H1 (cell line): ENCODE measurements around the gene CCDC33. TPM values are rescaled to one million over a fixed set of nuclear protein-coding genes. Genes with fewer than 3 reads are reported as not detected.

ENCODE experiments used
- CTCF ChIA-PET: fragments of 300-600 bp; sonication (Branson Sonifier 250); formaldehyde crosslinking; loops from one replicate; lab custom pipeline; 2021; ENCODE audit not compliant: partially characterized antibody; lab: Charles Lee
- POLR2A ChIA-PET: fragments of 300-600 bp; sonication (Branson Sonifier 250); formaldehyde crosslinking; loops from one replicate; lab custom pipeline; 2021; ENCODE audit warnings: inconsistent platforms; ENCODE audit not compliant: partially characterized antibody; lab: Charles Lee
- DNase-seq, 2 experiments: peaks; one replicate each; pipeline versions ENCODE4 v3.0.0 to v3.0.0-alpha.2; 2010 to 2022; ENCODE audit warnings: low spot score in 2 of 2, low read depth in 1 of 2, mixed read lengths in 1 of 2
- FAIRE-seq: peaks from 2 replicates; lab custom pipeline; 2011; peaks lifted over from hg19 to GRCh38; lab: Jason Lieb, UNC
- H2AFZ ChIP-seq: 2 replicates; pipeline ENCODE4 v1.8.1; 2012; ENCODE audit warnings: low read length, inconsistent platforms
- H2AK5ac ChIP-seq: 2 replicates; pipeline ENCODE4 v1.6.1; 2013; ENCODE audit warnings: low read depth, low read length
- H2BK120ac ChIP-seq: replicated peaks from 2 replicates; pipeline ENCODE3; 2013; ENCODE audit warnings: low read depth, low read length, inconsistent platforms
- H2BK12ac ChIP-seq: 2 replicates; pipeline ENCODE4 v1.6.1; 2013; ENCODE audit warnings: low read depth, low read length
- H2BK15ac ChIP-seq: 2 replicates; pipeline ENCODE4 v1.6.1; 2013; ENCODE audit warnings: low read length
- H2BK20ac ChIP-seq: 2 replicates; pipeline ENCODE4 v1.6.1; 2013; ENCODE audit warnings: low read length
- H2BK5ac ChIP-seq: 2 replicates; pipeline ENCODE4 v1.6.1; 2013; ENCODE audit warnings: low read depth, low read length
- H3K14ac ChIP-seq: 2 replicates; pipeline ENCODE4 v1.6.1; 2013; ENCODE audit warnings: inconsistent platforms; ENCODE audit not compliant: insufficient read length
- H3K18ac ChIP-seq: 2 replicates; pipeline ENCODE4 v1.6.1; 2013; ENCODE audit warnings: low read length; ENCODE audit errors: extremely low read depth
- H3K23ac ChIP-seq: 2 replicates; pipeline ENCODE4 v1.6.1; 2013; ENCODE audit warnings: inconsistent platforms; ENCODE audit not compliant: insufficient read length
- H3K23me2 ChIP-seq: 2 replicates; pipeline ENCODE4 v1.6.1; 2013; ENCODE audit warnings: low read depth, low read length
- H3K27ac ChIP-seq: 2 replicates; pipeline ENCODE4 v1.6.1; 2011; ENCODE audit warnings: low read depth, low read length, inconsistent platforms
- H3K27me3 ChIP-seq, 4 experiments: replicated peaks in 1 of 4; 1 replicate in 1 of 4; 2 replicates in 3 of 4; pipeline versions ENCODE4 v1.6.1 to v1.8.1; 2011 to 2013; ENCODE audit warnings: low read length in 3 of 4, mild to moderate bottlenecking in 3 of 4, inconsistent platforms in 2 of 4, mixed read lengths in 2 of 4, moderate library complexity in 1 of 4; ENCODE audit not compliant: control insufficient read depth in 3 of 4, insufficient read depth in 3 of 4; ENCODE audit errors: extremely low read depth in 1 of 4
- H3K36me3 ChIP-seq, 4 experiments: 2 replicates each; pipeline versions ENCODE4 v1.6.1 to v1.8.1; 2011 to 2013; ENCODE audit warnings: mild to moderate bottlenecking in 4 of 4, low read length in 3 of 4, moderate library complexity in 2 of 4, control low read depth in 1 of 4, inconsistent platforms in 1 of 4; ENCODE audit not compliant: insufficient read depth in 4 of 4, control insufficient read depth in 2 of 4
- H3K4ac ChIP-seq: replicated peaks from 2 replicates; pipeline ENCODE3; 2013; ENCODE audit warnings: low read length, low read depth, mixed read lengths, inconsistent platforms; ENCODE audit not compliant: insufficient read length
- H3K4me1 ChIP-seq, 4 experiments: replicated peaks in 1 of 4; 1 replicate in 1 of 4; 2 replicates in 3 of 4; pipeline versions ENCODE4 v1.6.1 to v1.8.1; 2011 to 2013; ENCODE audit warnings: low read length in 3 of 4, inconsistent platforms in 2 of 4, mixed read lengths in 1 of 4; ENCODE audit not compliant: insufficient read depth in 4 of 4, control insufficient read depth in 3 of 4
- H3K4me2 ChIP-seq, 2 experiments: 2 replicates each; pipeline versions ENCODE4 v1.6.1 to v1.8.1; 2011 to 2013; ENCODE audit warnings: low read depth in 2 of 2, low read length in 2 of 2, control low read depth in 1 of 2, inconsistent platforms in 1 of 2, mild to moderate bottlenecking in 1 of 2; ENCODE audit not compliant: insufficient read depth in 1 of 2
- H3K4me3 ChIP-seq, 4 experiments: fragments of 200-600, 300-600 bp in 1 of 4; sonication (generic), shearing (Covaris generic), sonication (Bioruptor Twin) in 1 of 4; 2 replicates each; pipeline versions ENCODE4 v1.5.1 to v1.8.1; 2011 to 2016; ENCODE audit warnings: low read length in 4 of 4, low read depth in 3 of 4, control low read depth in 2 of 4, inconsistent platforms in 2 of 4, mild to moderate bottlenecking in 2 of 4, mixed read lengths in 1 of 4, moderate library complexity in 1 of 4; ENCODE audit not compliant: insufficient read depth in 2 of 4; ENCODE audit errors: extremely low read depth in 1 of 4
- H3K56ac ChIP-seq: replicated peaks from 2 replicates; pipeline ENCODE3; 2013; ENCODE audit warnings: low read depth, mild to moderate bottlenecking, mixed read lengths, low read length, inconsistent platforms; ENCODE audit not compliant: insufficient read length
- H3K79me1 ChIP-seq: 2 replicates; pipeline ENCODE4 v1.6.1; 2013; ENCODE audit warnings: low read depth, low read length, control low read depth
- H3K79me2 ChIP-seq, 2 experiments: 2 replicates each; pipeline versions ENCODE4 v1.6.1 to v1.8.1; 2012 to 2013; ENCODE audit warnings: low read length in 2 of 2, mild to moderate bottlenecking in 2 of 2, inconsistent platforms in 1 of 2; ENCODE audit not compliant: insufficient read depth in 2 of 2, control insufficient read depth in 1 of 2
- H3K9ac ChIP-seq, 4 experiments: replicated peaks in 1 of 4; 1 replicate in 1 of 4; 2 replicates in 3 of 4; pipeline versions ENCODE4 v1.6.1 to v1.8.1; 2011 to 2013; ENCODE audit warnings: low read depth in 3 of 4, low read length in 3 of 4, control low read depth in 2 of 4, mild to moderate bottlenecking in 2 of 4, moderate library complexity in 2 of 4, inconsistent platforms in 1 of 4; ENCODE audit errors: extremely low read depth in 1 of 4
- H3K9me3 ChIP-seq, 2 experiments: 2 replicates each; pipeline versions ENCODE4 v1.6.1 to v1.8.1; 2012 to 2013; ENCODE audit warnings: mild to moderate bottlenecking in 2 of 2, moderate library complexity in 2 of 2, control low read depth in 1 of 2, inconsistent platforms in 1 of 2, low read depth in 1 of 2, low read length in 1 of 2, mixed read lengths in 1 of 2; ENCODE audit not compliant: insufficient read depth in 2 of 2
- H4K20me1 ChIP-seq, 2 experiments: replicated peaks in 1 of 2; 2 replicates each; pipeline versions ENCODE3 to v1.8.1; 2011 to 2013; ENCODE audit warnings: inconsistent platforms in 2 of 2, low read length in 2 of 2, mild to moderate bottlenecking in 1 of 2; ENCODE audit not compliant: insufficient read depth in 2 of 2, control insufficient read depth in 1 of 2
- H4K5ac ChIP-seq: 2 replicates; pipeline ENCODE4 v1.6.1; 2013; ENCODE audit warnings: low read length, low read depth, mixed read lengths, inconsistent platforms; ENCODE audit not compliant: insufficient read length
- H4K8ac ChIP-seq: 2 replicates; pipeline ENCODE4 v1.8.0; 2013; ENCODE audit warnings: mild to moderate bottlenecking, moderate library complexity, low read length, inconsistent platforms; ENCODE audit not compliant: insufficient read depth; ENCODE audit errors: extremely low read depth
- H4K91ac ChIP-seq: replicated peaks from 2 replicates; pipeline ENCODE3; 2013; ENCODE audit warnings: low read length, mixed read lengths, inconsistent platforms; ENCODE audit not compliant: insufficient read length
- ASH2L ChIP-seq: fragments of 200-600, 300-600 bp; sonication (generic); IDR thresholded peaks from one replicate; pipeline ENCODE4 v1.7.1; 2017; ENCODE audit warnings: low read length
- BCL11A ChIP-seq, 2 experiments: IDR thresholded peaks; one replicate each; pipeline ENCODE4 v1.6.1; 2011; ENCODE audit warnings: low read depth in 2 of 2, low read length in 2 of 2, mild to moderate bottlenecking in 2 of 2
- EZH2 ChIP-seq: fragments of 200-600 bp; sonication (generic); IDR thresholded peaks from 2 replicates; pipeline ENCODE4 v1.7.1; 2012; ENCODE audit warnings: low read depth, mild to moderate bottlenecking, moderate library complexity, low read length, inconsistent platforms; ENCODE audit not compliant: severe bottlenecking
- HDAC6 ChIP-seq: IDR thresholded peaks from one replicate; pipeline ENCODE4 v1.7.1; 2012; ENCODE audit warnings: low read depth, mild to moderate bottlenecking, inconsistent platforms, low read length, moderate library complexity
- POU5F1 ChIP-seq: IDR thresholded peaks from 2 replicates; pipeline ENCODE4 v1.6.1; 2011; ENCODE audit warnings: low read depth, mild to moderate bottlenecking, low read length, moderate library complexity
- RXRA ChIP-seq: IDR thresholded peaks from 2 replicates; pipeline ENCODE4 v1.6.1; 2011; ENCODE audit warnings: low read depth, mild to moderate bottlenecking, low read length, moderate library complexity; ENCODE audit not compliant: insufficient read depth
- SAP30 ChIP-seq: fragments of 300-600 bp; sonication (generic); IDR thresholded peaks from 2 replicates; pipeline ENCODE4 v1.7.1; 2012; ENCODE audit warnings: low read length, moderate library complexity, mild to moderate bottlenecking, inconsistent platforms; ENCODE audit not compliant: insufficient read depth, insufficient replicate concordance
- SP4 ChIP-seq: IDR thresholded peaks from 2 replicates; pipeline ENCODE4 v1.6.1; 2012; ENCODE audit warnings: low read length, inconsistent platforms
- SUZ12 ChIP-seq: fragments of 200-600 bp; sonication (generic); IDR thresholded peaks from 2 replicates; pipeline ENCODE4 v1.6.1; 2012; ENCODE audit warnings: mild to moderate bottlenecking, inconsistent platforms, low read length, moderate library complexity, mixed read lengths
- TAF1 ChIP-seq: IDR thresholded peaks from 2 replicates; pipeline ENCODE4 v1.6.1; 2011; ENCODE audit warnings: mild to moderate bottlenecking, low read depth, low read length
- TCF12 ChIP-seq: IDR thresholded peaks from 2 replicates; pipeline ENCODE4 v1.6.1; 2011; ENCODE audit warnings: low read depth, mild to moderate bottlenecking, low read length
- WGBS, 2 experiments: shearing (Covaris generic) in 1 of 2; methylation state at CpG; one replicate each; pipeline versions ENCODE4 v1.1.6 to v1.1.7; 2013 to 2015; ENCODE audit warnings: low lambda C conversion rate in 2 of 2, mixed read lengths in 2 of 2, inconsistent platforms in 1 of 2, low coverage in 1 of 2, missing lambda C conversion rate in 1 of 2; ENCODE audit not compliant: insufficient replicate concordance in 2 of 2, insufficient coverage in 1 of 2, insufficient read length in 1 of 2; ENCODE audit errors: extremely low coverage in 1 of 2, missing lambda C conversion rate in 1 of 2; 5-methylcytosine and 5-hydroxymethylcytosine counted together
- polyA plus RNA-seq, 7 experiments: library from polyadenylated mRNA; depleted of rRNA in 3 of 7; stranded (reverse) in 5 of 7; unstranded in 2 of 7; fragments of >200 nt in 5 of 7; fragments of 200-250 nt in 2 of 7; gene quantifications; 1 replicate in 5 of 7; 2 replicates in 1 of 7; 4 replicates in 1 of 7; pipeline versions ENCODE4 v1.2.1 to v1.2.3, GENCODE V29; 2011 to 2013; ENCODE audit warnings: missing spikeins in 2 of 7, mixed read lengths in 2 of 7
- total RNA-seq: library from RNA; stranded (reverse); fragmentation: NEBNext Ultra II Directional; extraction: Animal tissue kit (Norgen Biotek cat#: 25700); gene quantifications from 2 replicates; pipeline ENCODE4 v1.2.1, GENCODE V29; 2021
- TF ChIP-seq, protein P1 (sequence below), 3 experiments: IDR thresholded peaks; 1 replicate in 2 of 3; 2 replicates in 1 of 3; pipeline versions ENCODE4 v1.5.1 to v1.6.1; 2011; ENCODE audit warnings: low read length in 3 of 3, mild to moderate bottlenecking in 3 of 3, inconsistent platforms in 2 of 3, low read depth in 1 of 3, moderate library complexity in 1 of 3; ENCODE audit not compliant: insufficient read depth in 1 of 3; ENCODE audit errors: control extremely low read depth in 1 of 3

CCDC33 gene
- total and polyA plus RNA-seq, 2 of the 8 experiments (the other 6 are each of a cell fraction or from before 2014, with no cell fraction given), result 2.0 to 2.7 TPM

DNA sequence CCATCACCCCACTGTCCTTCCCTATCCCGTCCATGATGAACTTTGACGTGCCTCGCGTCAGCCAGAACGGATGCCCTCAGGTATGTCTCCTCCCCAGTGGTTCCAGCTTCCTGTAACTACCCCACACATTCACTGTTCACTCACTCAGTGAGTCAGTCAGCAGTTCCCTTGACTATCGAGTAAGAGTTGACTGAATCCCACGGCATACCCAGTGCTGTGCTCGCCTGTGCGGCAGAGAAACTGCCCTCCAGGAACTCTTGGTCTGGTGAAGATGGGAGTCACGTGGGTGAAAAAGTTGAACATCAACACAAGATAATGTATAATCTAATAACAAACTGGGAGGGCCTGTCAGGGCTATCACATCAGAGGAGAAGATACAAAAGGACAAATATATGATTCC is 36.7 kb downstream of the CCDC33 start:
- Histone ChIP-seq H3K56ac (no peak overlapping the region), H2BK12ac (no peak overlapping the region), H2BK5ac (no peak overlapping the region), H4K91ac (no peak overlapping the region), H3K14ac (no peak overlapping the region), H4K5ac (no peak overlapping the region), H2AFZ (no peak overlapping the region), H2AK5ac (no peak overlapping the region; the same call in 1 of the 2 replicates), H2BK120ac (no peak overlapping the region), H3K79me2 (no peaks in the 10 kb centered on the region), H3K18ac (no peak overlapping the region), H3K27me3 (peaks cover 0 to 6% (median 0%) of the 10 kb centered on the region in 4 experiments; a peak in 1 of 7 replicates), H3K4me1 (0 out of 7 replicates have a peak, but pooled peaks cover 0 to 3% (median 0%) of the 10 kb centered on the region in 4 experiments), H3K23me2 (no peaks in the 10 kb centered on the region; the same call in 1 of the 2 replicates), H3K9me3 (no peaks in the 10 kb centered on the region), H3K4me2 (no peak overlapping the region), H4K20me1 (no peaks in the 10 kb centered on the region), H3K36me3 (no peaks in the 10 kb centered on the region), H2BK15ac (0 out of 2 replicates have a peak overlapping the region, but pooled peaks have one; percentile 33), H3K9ac (no peak overlapping the region), H3K79me1 (no peaks in the 10 kb centered on the region), H3K23ac (no peak overlapping the region), H3K4ac (no peak overlapping the region), H3K4me3 (no peak overlapping the region), H2BK20ac (no peak overlapping the region), H4K8ac (no peak overlapping the region), H3K27ac (no peak overlapping the region)
- WGBS, 2 experiments, result 88% methylated on average over 10 of the region's 10 CpGs; no CpG with 5 or more reads in 1 of the 2 experiments
- ChIA-PET CTCF (no interaction called here), POLR2A (no interaction called here)
- DNase-seq (no peak), FAIRE-seq (no peak)
- TF ChIP-seq SUZ12, result no peak
- no peak for TF ChIP-seq TAF1
- TF ChIP-seq EZH2, result no peak
- no peak for TF ChIP-seq ASH2L
- no peak for TF ChIP-seq BCL11A (IDR thresholded peaks at IDR 0.05; ENCODE audit: low read depth in 2 of 2, low read length in 2 of 2)
- no peak for TF ChIP-seq POU5F1
- TF ChIP-seq SAP30, result no peak
- TF ChIP-seq HDAC6, result no peak
- no peak for TF ChIP-seq RXRA
- TF ChIP-seq, protein P1, sequence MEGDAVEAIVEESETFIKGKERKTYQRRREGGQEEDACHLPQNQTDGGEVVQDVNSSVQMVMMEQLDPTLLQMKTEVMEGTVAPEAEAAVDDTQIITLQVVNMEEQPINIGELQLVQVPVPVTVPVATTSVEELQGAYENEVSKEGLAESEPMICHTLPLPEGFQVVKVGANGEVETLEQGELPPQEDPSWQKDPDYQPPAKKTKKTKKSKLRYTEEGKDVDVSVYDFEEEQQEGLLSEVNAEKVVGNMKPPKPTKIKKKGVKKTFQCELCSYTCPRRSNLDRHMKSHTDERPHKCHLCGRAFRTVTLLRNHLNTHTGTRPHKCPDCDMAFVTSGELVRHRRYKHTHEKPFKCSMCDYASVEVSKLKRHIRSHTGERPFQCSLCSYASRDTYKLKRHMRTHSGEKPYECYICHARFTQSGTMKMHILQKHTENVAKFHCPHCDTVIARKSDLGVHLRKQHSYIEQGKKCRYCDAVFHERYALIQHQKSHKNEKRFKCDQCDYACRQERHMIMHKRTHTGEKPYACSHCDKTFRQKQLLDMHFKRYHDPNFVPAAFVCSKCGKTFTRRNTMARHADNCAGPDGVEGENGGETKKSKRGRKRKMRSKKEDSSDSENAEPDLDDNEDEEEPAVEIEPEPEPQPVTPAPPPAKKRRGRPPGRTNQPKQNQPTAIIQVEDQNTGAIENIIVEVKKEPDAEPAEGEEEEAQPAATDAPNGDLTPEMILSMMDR (IDR thresholded peaks at IDR 0.05; ENCODE audit: control extremely low read depth in 1 of 3, insufficient read depth in 1 of 3, low read depth in 1 of 3, low read length in 3 of 3), result no peak
- TF ChIP-seq SP4, result no peak
- no peak for TF ChIP-seq TCF12
